Endodermal cell (in vitro differentiated cells): Measurements from ENCODE around the gene ULK3. TPM values are rescaled to one million over a fixed set of nuclear protein-coding genes. Genes with fewer than 3 reads are reported as not detected.

ENCODE experiments used
- DNase-seq: peaks from one replicate; pipeline ENCODE4 v3.0.0-alpha.2; 2017
- H3K27ac ChIP-seq: 2 replicates; pipeline ENCODE4 v1.5.1; 2013; ENCODE audit warnings: mild to moderate bottlenecking, low read depth, low read length, moderate library complexity
- H3K27me3 ChIP-seq: 2 replicates; pipeline ENCODE4 v1.6.1; 2013; ENCODE audit warnings: mild to moderate bottlenecking, low read length, moderate library complexity; ENCODE audit not compliant: insufficient read depth, control insufficient read depth, poor library complexity, severe bottlenecking
- H3K36me3 ChIP-seq: 2 replicates; pipeline ENCODE4 v1.7.0; 2013; ENCODE audit warnings: mild to moderate bottlenecking, low read length, moderate library complexity; ENCODE audit not compliant: control insufficient read depth, insufficient read depth
- H3K4me1 ChIP-seq: one replicate; pipeline ENCODE4 v1.7.0; 2013; ENCODE audit warnings: low read length; ENCODE audit not compliant: control insufficient read depth, insufficient read depth
- H3K4me3 ChIP-seq: 2 replicates; pipeline ENCODE4 v1.5.1; 2013; ENCODE audit warnings: mild to moderate bottlenecking, low read length, moderate library complexity
- H3K9ac ChIP-seq: 2 replicates; pipeline ENCODE4 v1.6.1; 2013; ENCODE audit warnings: mild to moderate bottlenecking, low read length, moderate library complexity; ENCODE audit not compliant: poor library complexity, severe bottlenecking; ENCODE audit errors: extremely low read depth
- H3K9me3 ChIP-seq: 2 replicates; pipeline ENCODE4 v1.6.1; 2013; ENCODE audit warnings: mild to moderate bottlenecking, low read length, moderate library complexity; ENCODE audit not compliant: control insufficient read depth
- H3K27ac Mint-ChIP-seq: 2 replicates; pipeline ENCODE4 v1.8.0; 2020; ENCODE audit warnings: mixed read lengths
- H3K27me3 Mint-ChIP-seq: 2 replicates; pipeline ENCODE4 v1.8.0; 2021; ENCODE audit warnings: mild to moderate bottlenecking, mixed read lengths; ENCODE audit not compliant: insufficient read depth
- H3K36me3 Mint-ChIP-seq: 2 replicates; pipeline ENCODE4 v1.8.0; 2020; ENCODE audit warnings: low read depth, mixed read lengths
- H3K4me1 Mint-ChIP-seq: 2 replicates; pipeline ENCODE4 v1.8.0; 2020; ENCODE audit warnings: mixed read lengths
- H3K4me3 Mint-ChIP-seq: 2 replicates; pipeline ENCODE4 v1.8.0; 2020; ENCODE audit warnings: mild to moderate bottlenecking, moderate library complexity, mixed read lengths
- H3K9me3 Mint-ChIP-seq: 2 replicates; pipeline ENCODE4 v1.8.0; 2020; ENCODE audit warnings: mild to moderate bottlenecking, mixed read lengths
- CTCF ChIP-seq: fragments of 200-600 bp; sonication (generic); conservative IDR thresholded peaks from 2 replicates; pipeline ENCODE4 v1.5.0; 2021; ENCODE audit warnings: antibody characterized with exemption, mild to moderate bottlenecking
- WGBS, 2 experiments: methylation state at CpG; one replicate each; pipeline versions ENCODE4 v1.1.5 to v1.1.7; 2013; ENCODE audit warnings: missing lambda C conversion rate in 2 of 2, mixed read lengths in 1 of 2; ENCODE audit not compliant: insufficient coverage in 1 of 2, insufficient read length in 1 of 2; 5-methylcytosine and 5-hydroxymethylcytosine counted together
- total RNA-seq, 2 donors: library from RNA; stranded (reverse); fragmentation: NEBNext Ultra II Directional in 1 of 2; extraction: Animal tissue kit (Norgen Biotek cat#: 25700) in 1 of 2; gene quantifications; 2 replicates in 1 of 2; 3 replicates in 1 of 2; pipeline ENCODE4 v1.2.1, GENCODE V29; 2021

Gene ULK3
- total RNA-seq, 2 donors from 2014 or later = 33.9 to 36.2 TPM

- Mint-ChIP-seq H3K27ac (no peak overlapping the region), H3K27me3 (no peaks in the 10 kb centered on the region), H3K4me3 (no peak overlapping the region), H3K36me3 (peaks cover 15% of the 10 kb centered on the region), H3K4me1 (peaks cover 10% of the 10 kb centered on the region), H3K9me3 (no peaks in the 10 kb centered on the region)
- Histone ChIP-seq H3K4me1 (no peaks in the 10 kb centered on the region), H3K27me3 (no peaks in the 10 kb centered on the region), H3K9ac (no peak overlapping the region), H3K27ac (no peak overlapping the region), H3K9me3 (no peaks in the 10 kb centered on the region), H3K36me3 (no peaks in the 10 kb centered on the region), H3K4me3 (no peak overlapping the region)
- TF ChIP-seq CTCF = no peak
- no peak for DNase-seq
- 90 to 100% methylated on average over 4 to 7 of the region's 7 CpGs for WGBS, 2 experiments
Observed at GRCh38 chr15:74836846-74837245, 6.1 kb downstream of the ULK3 start.

GRCh38 chr15:74835312-74835823 lies 7.6 kb downstream of the ULK3 start:
- Mint-ChIP-seq H3K4me1 (peaks cover 4% of the 10 kb centered on the region), H3K27me3 (no peaks in the 10 kb centered on the region), H3K36me3 (peaks cover 10% of the 10 kb centered on the region), H3K9me3 (no peaks in the 10 kb centered on the region), H3K4me3 (no peak overlapping the region), H3K27ac (peak overlapping the region; percentile 87)
- no peaks in the 10 kb centered on the region for H3K4me1 ChIP-seq
- H3K27ac ChIP-seq = no peak overlapping the region
- no peak overlapping the region for H3K4me3 ChIP-seq
- 0 to 42% methylated on average over 1 to 5 of the region's 5 CpGs for WGBS, 2 experiments
- no peak overlapping the region for H3K9ac ChIP-seq
- DNase-seq = peak; percentile 98
- peak; percentile 99 for TF ChIP-seq CTCF
- H3K27me3 ChIP-seq = no peaks in the 10 kb centered on the region
- H3K36me3 ChIP-seq = no peaks in the 10 kb centered on the region
- H3K9me3 ChIP-seq = no peaks in the 10 kb centered on the region

- WGBS, 2 experiments = 91 to 94% methylated on average over 3 to 12 of the region's 12 CpGs
- peaks cover 4% of the 10 kb centered on the region for H3K27me3 Mint-ChIP-seq
- H3K27ac Mint-ChIP-seq = no peak overlapping the region
- Histone ChIP-seq H3K36me3 (no peaks in the 10 kb centered on the region), H3K27me3 (peaks cover 6% of the 10 kb centered on the region), H3K9ac (no peak overlapping the region), H3K9me3 (no peaks in the 10 kb centered on the region), H3K4me1 (no peaks in the 10 kb centered on the region), H3K27ac (no peak overlapping the region), H3K4me3 (no peak overlapping the region)
- H3K36me3 Mint-ChIP-seq = peaks cover 4% of the 10 kb centered on the region
- no peak for DNase-seq
- H3K9me3 Mint-ChIP-seq = no peaks in the 10 kb centered on the region
- H3K4me1 Mint-ChIP-seq = peaks cover 2% of the 10 kb centered on the region
- TF ChIP-seq CTCF = no peak
- no peak overlapping the region for H3K4me3 Mint-ChIP-seq
Observed at GRCh38 chr15:74833376-74834107, 9.4 kb downstream of the ULK3 start.
